NCI-H1417 (cell line): ENCODE measurements around the gene CES4A.
"Not testable (repeated sequence)": the region's sequence is repeated elsewhere in the genome, so short reads cannot be mapped to it uniquely, and the experiment has no call there.

Experiments used
- DNase-seq, 3 experiments: peaks; one replicate each; lab custom pipeline; 2025; lab: John Stamatoyannopoulos, UW

CES4A gene

GRCh38 chr16:66984892-66985311, 3.5 kb upstream of the CES4A start:
- no peak for DNase-seq

GRCh38 chr16:66986559-66986958, 1.8 kb upstream of the CES4A start:
- no peak for DNase-seq

DNA sequence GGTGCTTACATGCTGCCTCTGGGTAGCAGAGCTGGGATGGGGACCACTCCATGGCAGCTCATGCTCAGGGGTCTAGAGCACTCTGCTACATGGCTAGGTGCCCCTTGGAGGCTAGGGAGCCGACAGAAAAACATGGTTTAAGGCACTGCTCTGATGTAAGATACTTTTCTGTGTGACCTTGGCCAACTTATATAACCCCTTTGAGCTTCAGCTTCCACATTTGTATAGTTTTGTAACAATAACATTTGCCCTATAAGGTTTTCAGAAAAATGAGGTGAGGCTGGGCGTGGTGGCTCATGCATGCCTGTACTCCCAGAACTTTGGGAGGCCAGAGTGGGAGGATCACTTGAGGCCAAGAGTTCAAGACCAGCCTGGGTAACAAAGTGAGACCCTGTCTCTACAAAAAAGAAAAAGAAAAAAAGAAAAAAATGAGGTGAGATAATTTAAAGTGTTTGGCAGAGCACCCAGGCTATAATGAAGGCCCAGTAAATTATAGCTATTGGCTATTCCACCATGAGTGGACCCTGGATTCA, 3.2 kb downstream of the CES4A start:
- no peak for DNase-seq

DNA sequence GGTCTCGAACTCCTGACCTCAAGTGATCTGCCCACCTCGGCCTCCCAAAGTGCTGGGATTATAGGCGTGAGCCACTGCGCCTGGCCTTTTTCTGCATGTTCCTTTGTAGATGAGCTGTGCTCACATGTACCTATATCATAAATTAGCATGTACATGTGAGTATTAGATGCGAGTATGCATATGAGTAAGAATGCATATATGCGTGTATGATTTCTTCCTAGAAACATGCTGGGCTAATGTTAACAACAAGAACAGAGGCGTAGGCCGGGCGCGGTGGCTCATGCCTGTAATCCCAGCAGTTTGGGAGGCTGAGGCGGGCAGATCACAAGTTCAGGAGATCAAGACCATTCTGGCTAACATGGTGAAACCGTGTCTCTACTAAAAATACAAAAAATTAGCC, 5.2 kb downstream of the CES4A start:
- not testable (repeated sequence) for DNase-seq

GRCh38 chr16:66996324-66996982, 8.1 kb downstream of the CES4A start:
- no peak for DNase-seq

DNA sequence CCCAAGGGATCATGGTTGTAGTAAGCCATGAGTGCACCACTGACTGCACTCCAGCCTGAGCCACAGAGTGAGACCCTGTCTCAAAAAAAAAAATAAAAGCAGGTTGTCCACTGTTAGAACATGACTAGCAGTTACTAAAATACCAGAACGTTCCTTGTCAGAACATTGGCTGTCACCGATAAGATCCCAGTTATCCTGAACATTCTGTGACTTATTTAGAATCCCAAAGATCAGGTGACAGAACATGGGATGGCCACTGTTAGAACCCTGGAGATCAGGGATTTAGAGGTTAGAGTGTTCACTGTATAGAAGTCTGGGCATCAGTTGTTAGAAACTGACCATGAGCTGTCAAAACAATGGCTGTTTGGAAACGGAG, 8.6 kb downstream of the CES4A start:
- DNase-seq: no peak

- peak; percentile 46 to 92 (median 85) for DNase-seq
These were observed 12.3 kb downstream of the CES4A start for GRCh38 chr16:67000384-67001351.

- DNase-seq: no peak
These were observed 13.3 kb downstream of the CES4A start for GRCh38 chr16:67001726-67002125.

DNA sequence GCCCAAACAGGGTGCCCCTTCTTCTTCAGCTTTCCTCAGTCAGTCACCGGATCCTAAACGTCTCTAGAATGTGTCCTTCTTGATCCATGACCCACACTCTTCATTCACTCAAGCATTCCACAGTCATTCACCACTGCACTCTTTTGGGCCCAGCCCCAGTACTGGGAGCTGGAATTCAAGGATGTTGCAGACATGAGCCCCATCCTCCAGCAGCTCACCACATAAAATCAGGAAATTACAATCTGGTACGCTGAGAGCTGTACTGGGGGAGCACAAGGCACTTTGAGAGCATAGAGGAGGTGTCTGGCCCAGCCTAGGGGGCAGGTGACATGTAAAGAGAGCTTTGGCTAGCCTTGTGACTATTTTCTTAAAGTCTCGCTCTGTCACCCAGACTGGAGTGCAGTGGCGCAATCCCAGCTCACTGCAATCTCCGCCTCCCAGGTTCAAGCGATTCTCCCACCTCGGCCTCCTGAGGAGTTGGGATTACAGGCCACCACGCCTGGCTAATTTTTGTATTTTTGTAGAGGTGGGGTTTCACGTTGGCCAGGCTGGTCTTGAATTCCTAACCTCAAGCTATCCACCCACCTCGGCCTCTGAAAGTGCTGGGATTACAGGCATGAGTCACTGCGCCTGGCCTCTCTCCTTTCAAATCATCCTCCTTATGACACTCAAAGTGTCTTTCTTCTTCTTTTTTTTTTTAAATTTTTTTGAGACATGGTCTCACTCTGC, 18.7 kb downstream of the CES4A start:
- DNase-seq: no peak

DNA sequence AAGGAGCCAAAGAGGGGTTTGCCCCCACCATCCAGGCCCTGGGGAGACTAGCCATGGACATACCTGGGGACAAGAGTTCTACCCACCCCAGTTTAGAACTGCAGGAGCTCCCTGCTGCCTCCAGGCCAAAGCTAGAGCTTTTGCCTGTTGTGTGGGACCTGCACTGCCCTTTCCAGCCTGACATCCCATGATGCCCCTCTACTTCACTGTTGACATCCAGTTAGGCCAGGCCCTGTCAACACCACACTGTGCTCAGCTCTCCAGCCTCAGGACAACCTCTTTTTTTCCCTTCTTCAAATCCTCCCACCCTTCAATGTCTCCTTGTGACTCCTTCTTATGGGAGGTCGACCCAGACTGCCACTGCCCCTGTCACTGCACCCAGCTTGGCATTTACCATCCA, 20.8 kb downstream of the CES4A start:
- no peak for DNase-seq

GRCh38 chr16:67011274-67011673, 22.9 kb downstream of the CES4A start:
- no peak for DNase-seq

- peak in 1 of 3 experiments; percentile 52 for DNase-seq
These were observed 24.9 kb downstream of the CES4A start for GRCh38 chr16:67013233-67013822.

GRCh38 chr16:67013823-67014633, 25.6 kb downstream of the CES4A start:
- peak; percentile 52 to 77 (median 77) for DNase-seq

DNA sequence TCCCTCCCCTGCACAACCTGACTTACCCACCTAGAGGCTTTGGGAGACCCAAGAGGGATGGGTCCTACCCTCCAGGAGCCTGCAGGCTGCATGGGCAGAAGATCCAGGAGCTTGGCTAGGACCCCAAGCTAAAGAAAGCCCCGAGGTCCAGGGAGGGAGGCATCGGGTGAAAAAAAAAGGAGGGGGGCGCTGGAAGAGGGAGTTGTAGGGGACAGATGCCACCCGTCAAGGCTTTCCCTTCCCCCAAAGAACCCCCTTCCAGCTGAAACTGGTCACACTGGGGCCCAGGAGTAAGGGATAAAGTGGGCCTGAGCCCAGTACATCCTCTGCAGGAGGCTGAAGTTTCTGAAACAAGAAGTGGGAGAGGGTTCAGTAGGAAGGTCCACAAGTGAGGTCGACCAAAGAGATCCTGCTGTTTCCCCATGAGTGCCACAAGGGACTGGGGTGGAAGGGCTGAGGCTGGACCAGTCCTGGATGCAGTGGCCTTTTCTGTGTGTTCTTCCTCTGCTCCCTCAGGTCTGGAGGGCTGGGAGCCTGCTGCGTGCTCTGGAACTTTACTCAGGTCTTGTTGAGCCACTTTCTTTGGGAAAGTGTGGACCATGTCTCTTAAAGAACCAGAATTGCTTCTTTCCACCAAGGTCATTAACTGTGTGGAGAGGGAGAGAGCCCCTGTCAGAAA, 26.4 kb downstream of the CES4A start:
- DNase-seq: no peak

DNA sequence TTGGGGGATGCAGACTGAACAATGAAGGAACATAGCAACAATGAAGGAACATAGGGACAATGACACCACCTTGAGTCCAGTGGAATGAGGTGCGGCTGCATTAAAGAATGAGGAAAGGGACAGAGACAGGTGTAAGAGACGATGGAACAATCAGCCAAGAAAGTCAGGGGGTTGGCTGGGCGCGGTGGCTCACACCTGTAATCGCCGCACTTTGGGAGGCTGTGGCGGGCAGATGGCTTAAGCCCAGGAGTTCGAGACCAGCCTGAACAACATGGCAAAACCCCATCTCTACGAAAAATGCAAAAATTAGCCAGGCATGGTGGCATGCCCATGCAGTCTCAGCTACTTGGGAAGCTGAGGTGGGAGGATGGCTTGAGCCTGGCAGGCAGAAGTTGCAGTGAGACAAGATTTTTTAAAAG, 26.9 kb downstream of the CES4A start:
- DNase-seq: peak in 1 of 3 experiments; percentile 21

DNA sequence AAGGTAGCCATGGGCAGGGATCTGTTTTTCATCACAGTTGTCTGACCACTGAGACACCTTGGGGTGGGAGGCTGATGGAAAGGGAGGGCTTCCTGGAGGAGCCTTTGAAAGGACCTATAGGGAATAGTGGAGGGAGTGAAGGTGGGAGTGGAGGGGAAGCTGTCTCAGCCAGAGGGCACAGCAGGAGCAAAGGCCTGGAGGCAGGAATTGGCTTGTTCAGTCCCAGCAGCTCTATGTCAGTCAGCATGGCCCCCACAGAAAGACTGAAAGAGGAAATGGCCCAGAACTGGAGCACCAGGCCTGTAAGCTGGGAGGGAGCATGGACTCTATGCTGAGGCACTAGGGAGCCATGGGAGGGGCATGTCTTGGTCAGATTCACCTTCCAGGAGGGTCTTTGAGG, 27.8 kb downstream of the CES4A start:
- DNase-seq: no peak

DNA sequence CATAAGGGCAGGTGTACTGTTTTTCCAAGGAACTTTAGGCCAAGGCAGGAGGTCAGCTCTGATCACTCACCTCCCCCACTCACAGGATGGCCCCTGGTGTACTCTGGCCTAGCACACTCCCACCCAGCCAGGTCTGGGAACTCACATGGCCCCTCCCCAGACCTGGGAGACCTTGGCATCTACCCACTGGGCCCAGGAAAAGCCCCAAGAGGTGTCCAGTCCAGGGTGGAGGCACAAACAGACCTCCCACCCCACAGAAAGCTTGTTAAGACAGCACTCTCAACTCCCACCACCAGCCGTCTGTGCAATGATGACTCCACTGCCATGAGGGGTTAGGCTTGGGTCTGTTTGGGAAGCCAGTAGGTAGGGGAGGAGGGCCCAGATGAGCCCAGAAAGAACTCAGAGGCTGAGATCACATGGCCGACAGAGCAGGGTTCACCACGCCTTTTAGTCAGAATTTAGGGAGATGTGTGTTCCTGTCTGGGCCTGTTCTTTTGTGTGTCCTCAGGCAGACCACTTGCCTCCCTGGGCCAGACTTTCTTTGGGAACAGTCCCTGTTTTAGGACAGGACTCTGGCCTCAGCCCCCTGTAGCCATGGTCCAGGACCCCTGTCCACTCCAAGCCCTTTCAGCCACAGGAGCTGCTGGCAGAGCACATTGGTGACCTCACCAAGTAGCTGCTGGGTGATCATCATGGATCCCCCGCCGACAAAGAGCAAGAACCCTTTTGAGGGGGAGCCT, 28.5 kb downstream of the CES4A start:
- DNase-seq: no peak

DNA sequence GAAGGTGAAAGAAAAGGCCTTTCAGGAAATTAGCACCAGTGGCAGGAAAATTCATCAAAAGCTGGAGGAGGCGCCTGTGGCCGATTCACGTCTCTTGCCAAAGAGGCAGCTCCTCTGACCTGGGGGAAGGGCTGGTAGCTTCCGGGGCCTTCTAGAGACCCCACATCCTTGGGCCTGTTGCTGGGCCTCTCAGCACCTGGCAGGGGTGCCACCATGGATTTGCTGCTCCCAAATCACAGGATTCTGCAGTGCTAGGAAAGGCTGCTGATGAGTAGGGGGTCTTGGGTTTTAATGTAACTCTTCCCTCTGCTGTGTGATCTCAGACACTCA, 29.0 kb downstream of the CES4A start:
- DNase-seq: no peak

DNA sequence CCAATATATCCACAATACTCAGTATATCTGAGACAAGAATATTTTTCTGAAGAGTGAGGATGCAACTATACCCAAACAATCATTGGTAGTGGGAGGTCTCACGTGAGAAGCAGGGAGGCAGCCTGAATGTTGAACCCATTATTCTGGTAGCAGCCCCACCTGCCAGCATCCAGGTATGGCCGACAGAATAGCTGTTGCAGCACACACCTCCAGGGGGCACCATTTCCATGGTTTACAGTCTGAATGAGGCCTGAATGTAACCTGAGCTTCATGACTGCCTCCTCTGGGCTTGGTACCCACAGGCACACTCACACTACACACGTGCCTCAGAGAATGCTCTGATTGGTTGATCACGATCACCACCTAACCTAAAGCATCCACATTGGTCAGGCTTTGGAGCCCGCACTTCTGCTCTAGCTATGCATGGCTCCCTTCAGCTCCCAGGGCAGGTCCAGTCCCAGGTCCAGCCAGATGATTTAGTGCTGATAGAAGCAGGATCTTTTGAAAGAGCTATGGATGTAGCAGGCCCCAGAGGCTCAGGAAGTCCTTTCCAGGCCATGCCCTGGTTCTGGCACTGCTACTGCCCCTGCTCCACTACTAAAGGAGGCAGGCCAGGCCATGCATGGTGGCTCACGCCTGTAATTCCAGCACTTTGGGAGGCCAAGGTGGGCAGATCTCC, 29.6 kb downstream of the CES4A start:
- DNase-seq: peak; percentile 78 to 94 (median 90)
